T-cell (primary cell): ENCODE data around the gene CELSR2. TPM values are rescaled to one million over a fixed set of nuclear protein-coding genes. Genes with fewer than 3 reads are reported as not detected.

Source experiments
- ATAC-seq, 4 experiments: fragments of 200-7000 bp in 3 of 4; fragments of 150-1000 bp in 1 of 4; cut with Tn5 transposase; replicated peaks in 1 of 4; 1 replicate in 3 of 4; 2 replicates in 1 of 4; pipeline ENCODE4 v1.10.0; 2021; ENCODE audit warnings: moderate library complexity in 3 of 4, mild to moderate bottlenecking in 2 of 4, moderate number of reproducible peaks in 1 of 4
- CTCF ChIA-PET, 2 donors: fragments of 300-600 bp; sonication (Branson Sonifier 250); formaldehyde crosslinking; loops; one replicate each; lab custom pipeline; 2022; ENCODE audit warnings: antibody characterized with exemption in 2 of 2; lab: Charles Lee
- POLR2A ChIA-PET, 2 donors: fragments of 300-600 bp; sonication (Branson Sonifier 250); formaldehyde crosslinking; loops; one replicate each; lab custom pipeline; 2022; ENCODE audit warnings: antibody characterized with exemption in 2 of 2; lab: Charles Lee
- DNase-seq, 35 experiments: peaks; one replicate each; pipeline versions ENCODE4 v3.0.0 to v3.0.0-alpha.2; 2013 to 2023
- H3K27ac ChIP-seq: one replicate; pipeline ENCODE4 v1.5.1; 2013; ENCODE audit warnings: low read length
- H3K27me3 ChIP-seq, 2 experiments: replicated peaks in 1 of 2; 1 replicate in 1 of 2; 2 replicates in 1 of 2; pipeline versions ENCODE4 v1.6.1 to v1.7.0; 2013; ENCODE audit warnings: low read length in 1 of 2, mixed read lengths in 1 of 2; ENCODE audit not compliant: control insufficient read depth in 2 of 2, insufficient read depth in 2 of 2; ENCODE audit errors: extremely low read depth in 1 of 2
- H3K36me3 ChIP-seq, 2 donors: 1 replicate in 1 of 2; 2 replicates in 1 of 2; pipeline versions ENCODE4 v1.6.1 to v1.7.0; 2013; ENCODE audit warnings: low read length in 1 of 2; ENCODE audit not compliant: control insufficient read depth in 2 of 2, insufficient read depth in 1 of 2; ENCODE audit errors: extremely low read depth in 1 of 2
- H3K4me1 ChIP-seq, 2 experiments: 1 replicate in 1 of 2; 2 replicates in 1 of 2; pipeline versions ENCODE4 v1.6.1 to v1.7.0; 2013; ENCODE audit warnings: low read length in 2 of 2, mixed read lengths in 1 of 2; ENCODE audit not compliant: insufficient read depth in 2 of 2, control insufficient read depth in 1 of 2; ENCODE audit errors: extremely low read depth in 1 of 2
- H3K4me3 ChIP-seq, 2 donors: 1 replicate in 1 of 2; 2 replicates in 1 of 2; pipeline versions ENCODE4 v1.5.1 to v1.7.0; 2013; ENCODE audit warnings: mild to moderate bottlenecking in 2 of 2, low read length in 1 of 2, moderate library complexity in 1 of 2; ENCODE audit not compliant: control insufficient read depth in 1 of 2; ENCODE audit errors: extremely low read depth in 1 of 2
- H3K9me3 ChIP-seq: 2 replicates; pipeline ENCODE4 v1.7.0; 2013
- H3K27ac Mint-ChIP-seq, 2 donors: one replicate each; pipeline ENCODE4 v1.8.0; 2020 to 2021; ENCODE audit warnings: mild to moderate bottlenecking in 2 of 2, mixed read lengths in 2 of 2
- H3K27me3 Mint-ChIP-seq, 2 donors: one replicate each; pipeline ENCODE4 v1.8.0; 2021 to 2022; ENCODE audit warnings: mixed read lengths in 2 of 2
- H3K36me3 Mint-ChIP-seq: one replicate; pipeline ENCODE4 v1.8.0; 2021; ENCODE audit warnings: mixed read lengths
- H3K4me1 Mint-ChIP-seq, 3 donors: one replicate each; pipeline ENCODE4 v1.8.0; 2020 to 2022; ENCODE audit warnings: mixed read lengths in 3 of 3, mild to moderate bottlenecking in 1 of 3
- H3K4me3 Mint-ChIP-seq, 3 donors: one replicate each; pipeline ENCODE4 v1.8.0; 2020 to 2022; ENCODE audit warnings: mild to moderate bottlenecking in 3 of 3, mixed read lengths in 3 of 3, moderate library complexity in 3 of 3
- H3K9me3 Mint-ChIP-seq, 3 donors: one replicate each; pipeline ENCODE4 v1.8.0; 2020 to 2022; ENCODE audit warnings: mixed read lengths in 3 of 3
- WGBS: methylation state at CpG from one replicate; pipeline ENCODE4 v1.1.5; 2013; ENCODE audit warnings: missing lambda C conversion rate; ENCODE audit not compliant: insufficient coverage; 5-methylcytosine and 5-hydroxymethylcytosine counted together
- total RNA-seq, 35 experiments: library from RNA in 6 of 35; stranded (reverse) in 6 of 35; fragments of 120-200 nt in 1 of 35; gene quantifications; one replicate each; pipeline versions ENCODE4 v1.2.1 to v1.2.4 and lab custom pipeline; 2013 to 2026

Gene CELSR2
- total RNA-seq, 5 donors from 2014 or later (not counting 1 experiment from before 2014, with no cell fraction given) = 4.1 to 5.3 (median 4.7) TPM

GRCh38 chr1:109307274-109308021 is 58.1 kb downstream of the CELSR2 start:
- H3K9me3 Mint-ChIP-seq = no peaks in the 10 kb centered on the region
- ChIA-PET POLR2A (interaction anchor here in 1 of 2 donors (0.6 kb wide), 1 partner anchor 94 kb away, joined by 3 read pairs; no protein-coding TSS in a partner anchor), CTCF (no interaction called here)
- H3K36me3 ChIP-seq = no peaks in the 10 kb centered on the region
- H3K9me3 ChIP-seq = no peaks in the 10 kb centered on the region
- no peaks in the 10 kb centered on the region for H3K36me3 Mint-ChIP-seq
- no peak overlapping the region for H3K4me3 Mint-ChIP-seq
- H3K27me3 ChIP-seq = peaks cover 0 to 19% of the 10 kb centered on the region in 2 experiments
- peaks cover 14 to 20% of the 10 kb centered on the region in 2 donors for H3K27me3 Mint-ChIP-seq
- no peak overlapping the region for H3K27ac Mint-ChIP-seq
- no peaks in the 10 kb centered on the region for H3K4me1 ChIP-seq
- peak in 1 of 4 experiments; percentile 23 for ATAC-seq
- WGBS = 33% methylated on average over 1 of the region's 14 CpGs
- H3K27ac ChIP-seq = no peak overlapping the region
- no peaks in the 10 kb centered on the region for H3K4me1 Mint-ChIP-seq
- no peak for DNase-seq
- H3K4me3 ChIP-seq = no peak overlapping the region

GRCh38 chr1:109309347-109309746 is 60.0 kb downstream of the CELSR2 start:
- no peak overlapping the region for H3K4me3 ChIP-seq
- Mint-ChIP-seq H3K4me3 (no peak overlapping the region), H3K27ac (no peak overlapping the region), H3K4me1 (no peaks in the 10 kb centered on the region), H3K36me3 (no peaks in the 10 kb centered on the region), H3K9me3 (no peaks in the 10 kb centered on the region), H3K27me3 (peaks cover 14 to 20% of the 10 kb centered on the region in 2 donors)
- H3K36me3 ChIP-seq = no peaks in the 10 kb centered on the region
- H3K27ac ChIP-seq = no peak overlapping the region
- no CpG with 5 or more reads among the region's 2 CpGs for whole genome bisulfite sequencing
- ATAC-seq (no peak), DNase-seq (no peak)
- H3K9me3 ChIP-seq = no peaks in the 10 kb centered on the region
- ChIA-PET CTCF (no interaction called here), POLR2A (no interaction called here)
- H3K4me1 ChIP-seq = no peaks in the 10 kb centered on the region
- H3K27me3 ChIP-seq = peaks cover 0 to 19% of the 10 kb centered on the region in 2 experiments

- Histone ChIP-seq H3K27ac (no peak overlapping the region), H3K4me3 (no peak overlapping the region), H3K4me1 (no peaks in the 10 kb centered on the region), H3K9me3 (no peaks in the 10 kb centered on the region), H3K27me3 (peaks cover 0 to 8% of the 10 kb centered on the region in 2 experiments), H3K36me3 (no peaks in the 10 kb centered on the region)
- ChIA-PET CTCF (interaction anchor here in 1 of 2 donors (0.6 to 0.7 kb wide), 2 partner anchors 85 to 329 kb away, joined by 5 read pairs; no protein-coding TSS in a partner anchor), POLR2A (no interaction called here)
- DNase-seq = no peak
- no CpG with 5 or more reads among the region's 2 CpGs for WGBS
- Mint-ChIP-seq H3K36me3 (no peaks in the 10 kb centered on the region), H3K4me1 (no peaks in the 10 kb centered on the region), H3K27ac (no peak overlapping the region), H3K27me3 (peaks cover 14 to 17% of the 10 kb centered on the region in 2 donors), H3K9me3 (no peaks in the 10 kb centered on the region), H3K4me3 (no peak overlapping the region)
- no peak for ATAC-seq
Measured at GRCh38 chr1:109312246-109312645, 62.9 kb downstream of the CELSR2 start.

GRCh38 chr1:109312978-109313775 is 63.8 kb downstream of the CELSR2 start:
- Mint-ChIP-seq H3K27ac (no peak overlapping the region), H3K9me3 (no peaks in the 10 kb centered on the region), H3K4me1 (no peaks in the 10 kb centered on the region), H3K36me3 (no peaks in the 10 kb centered on the region), H3K27me3 (peaks cover 14% of the 10 kb centered on the region in 2 donors), H3K4me3 (no peak overlapping the region)
- H3K36me3 ChIP-seq = no peaks in the 10 kb centered on the region
- H3K9me3 ChIP-seq = no peaks in the 10 kb centered on the region
- peaks cover 0 to 6% of the 10 kb centered on the region in 2 experiments for H3K27me3 ChIP-seq
- ChIA-PET CTCF (no interaction called here), POLR2A (no interaction called here)
- H3K27ac ChIP-seq = no peak overlapping the region
- H3K4me3 ChIP-seq = no peak overlapping the region
- DNase-seq (no peak), ATAC-seq (no peak)
- 91% methylated on average over 9 of the region's 12 CpGs for WGBS
- no peaks in the 10 kb centered on the region for H3K4me1 ChIP-seq

- no peak for DNase-seq
- H3K27ac ChIP-seq = no peak overlapping the region
- H3K4me3 ChIP-seq = no peak overlapping the region
- peaks cover 0 to 9% of the 10 kb centered on the region in 2 experiments for H3K27me3 ChIP-seq
- H3K4me1 Mint-ChIP-seq = no peaks in the 10 kb centered on the region
- H3K4me1 ChIP-seq = no peaks in the 10 kb centered on the region
- no peaks in the 10 kb centered on the region for H3K9me3 ChIP-seq
- no peak overlapping the region for H3K4me3 Mint-ChIP-seq
- H3K36me3 ChIP-seq = no peaks in the 10 kb centered on the region
- POLR2A ChIA-PET = no interaction called here
- H3K36me3 Mint-ChIP-seq = no peaks in the 10 kb centered on the region
- no peaks in the 10 kb centered on the region for H3K9me3 Mint-ChIP-seq
- H3K27me3 Mint-ChIP-seq = peaks cover 1 to 3% of the 10 kb centered on the region in 2 donors
- WGBS = no CpG with 5 or more reads among the region's 1 CpG
- no peak overlapping the region for H3K27ac Mint-ChIP-seq
- ATAC-seq = no peak
- CTCF ChIA-PET = no interaction called here
Measured at GRCh38 chr1:109314795-109315194, 65.5 kb downstream of the CELSR2 start.

- Mint-ChIP-seq H3K27me3 (no peaks in the 10 kb centered on the region), H3K36me3 (no peaks in the 10 kb centered on the region), H3K4me1 (no peaks in the 10 kb centered on the region), H3K4me3 (no peak overlapping the region), H3K9me3 (no peaks in the 10 kb centered on the region), H3K27ac (no peak overlapping the region)
- CTCF ChIA-PET = no interaction called here
- DNase-seq = no peak
- Histone ChIP-seq H3K27ac (no peak overlapping the region), H3K4me3 (no peak overlapping the region), H3K4me1 (no peaks in the 10 kb centered on the region), H3K27me3 (peaks cover 0 to 10% of the 10 kb centered on the region in 2 experiments), H3K36me3 (no peaks in the 10 kb centered on the region), H3K9me3 (no peaks in the 10 kb centered on the region)
- POLR2A ChIA-PET = no interaction called here
- WGBS = 90% methylated on average over 2 of the region's 4 CpGs
- ATAC-seq = no peak
Measured at GRCh38 chr1:109315288-109315687, 65.9 kb downstream of the CELSR2 start.
